ENCODE data around the gene PPFIA4.

- TF ChIP-seq CTCF (IDR thresholded peaks at IDR 0.05 in 2 of 3, conservative IDR thresholded peaks at IDR 0.05 in 1 of 3; ENCODE audit: borderline replicate concordance in 1 of 3, insufficient read depth in 1 of 3, low read depth in 2 of 3, low read length in 2 of 3), result no peak
- TF ChIP-seq YY1 (IDR thresholded peaks at IDR 0.05; ENCODE audit: extremely low read depth, insufficient replicate concordance, low read depth, low read length), result no peak
These were observed 22.8 kb downstream of the PPFIA4 start for GRCh38 chr1:203049077-203049476.

All from HCT116 (cell line).